Measurements from ENCODE around the gene SLIT3.

Gene SLIT3

GRCh38 chr5:169011009-169011408 is 289.9 kb downstream of the SLIT3 start:
- H3K27ac ChIP-seq (replicated peaks): no peak overlapping the region
- peaks cover 7% of the 10 kb centered on the region for H3K27me3 ChIP-seq (ENCODE audit: insufficient read depth, poor library complexity, severe bottlenecking)
- TF ChIP-seq SPI1 (IDR thresholded peaks at IDR 0.05; ENCODE audit: borderline replicate concordance, low read depth) (no peak), POLR2AphosphoS5 (IDR thresholded peaks at IDR 0.05; ENCODE audit: low read depth) (no peak), GABPA (IDR thresholded peaks at IDR 0.05; ENCODE audit: low read depth) (no peak), CTCF (IDR thresholded peaks at IDR 0.05; ENCODE audit: insufficient read depth, low read length) (no peak), REST (IDR thresholded peaks at IDR 0.05; ENCODE audit: insufficient replicate concordance, low read depth) (no peak)
- no peak for DNase-seq (ENCODE audit: low read depth in 1 of 2, low spot score in 1 of 2)
- H3K4me3 ChIP-seq (replicated peaks; ENCODE audit: insufficient read depth, low read length): no peak overlapping the region

GRCh38 chr5:169009123-169009522 is 291.8 kb downstream of the SLIT3 start:
- DNase-seq (ENCODE audit: low read depth in 1 of 2, low spot score in 1 of 2): no peak
- H3K27me3 ChIP-seq (ENCODE audit: insufficient read depth, poor library complexity, severe bottlenecking): peaks cover 9% of the 10 kb centered on the region
- H3K4me3 ChIP-seq (replicated peaks; ENCODE audit: insufficient read depth, low read length): no peak overlapping the region
- no peak overlapping the region for H3K27ac ChIP-seq (replicated peaks)
- no peak for TF ChIP-seq GABPA (IDR thresholded peaks at IDR 0.05; ENCODE audit: low read depth)
- no peak for TF ChIP-seq POLR2AphosphoS5 (IDR thresholded peaks at IDR 0.05; ENCODE audit: low read depth)
- TF ChIP-seq REST (IDR thresholded peaks at IDR 0.05; ENCODE audit: insufficient replicate concordance, low read depth): no peak
- no peak for TF ChIP-seq CTCF (IDR thresholded peaks at IDR 0.05; ENCODE audit: insufficient read depth, low read length)
- TF ChIP-seq SPI1 (IDR thresholded peaks at IDR 0.05; ENCODE audit: borderline replicate concordance, low read depth): no peak

DNA sequence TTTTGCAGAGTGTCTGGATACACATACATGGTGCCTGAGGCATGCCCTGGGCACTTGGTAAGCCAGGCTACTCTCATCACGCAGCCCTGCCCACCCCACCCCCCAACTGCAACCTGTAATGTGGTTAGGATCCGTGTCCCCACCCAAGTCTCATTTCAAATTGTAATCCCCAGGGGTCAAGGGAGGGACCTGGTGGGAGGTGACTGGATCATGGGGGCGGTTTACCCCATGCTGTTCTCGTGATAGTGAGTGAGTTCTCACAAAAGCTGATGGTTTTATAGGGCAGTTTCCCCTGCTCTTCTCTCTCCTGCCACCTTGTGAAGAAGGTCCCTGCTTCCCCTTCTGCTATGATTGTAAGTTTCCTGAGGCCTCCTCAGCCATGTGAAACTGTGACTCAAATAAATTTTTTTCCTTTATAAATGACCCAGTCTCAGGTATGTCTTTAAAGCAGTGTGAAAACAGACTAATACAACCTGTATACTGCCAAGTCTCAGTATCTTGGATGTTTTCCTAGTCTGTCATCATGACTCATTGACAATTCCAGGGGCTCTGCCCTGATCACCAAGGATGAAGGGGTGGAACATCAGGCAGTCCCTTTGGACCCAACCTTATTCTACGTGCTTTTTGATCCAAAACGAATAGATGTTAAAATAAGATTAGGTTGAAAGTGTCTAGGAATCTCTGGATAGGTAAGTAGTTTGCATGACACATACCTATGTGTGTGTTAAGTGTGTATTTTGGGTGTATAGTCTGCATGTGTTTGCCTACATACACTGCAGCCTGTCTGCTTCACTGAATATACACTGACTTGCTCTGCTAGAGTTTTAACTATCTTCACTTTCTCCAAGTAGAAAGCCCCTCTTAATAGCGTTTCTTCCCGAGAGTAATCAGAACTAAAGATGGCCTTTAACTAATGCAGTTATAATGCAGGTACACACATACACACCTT is 293.8 kb downstream of the SLIT3 start:
- Histone ChIP-seq H3K27me3 (ENCODE audit: insufficient read depth, poor library complexity, severe bottlenecking) (peaks cover 9% of the 10 kb centered on the region), H3K4me3 (replicated peaks; ENCODE audit: insufficient read depth, low read length) (no peak overlapping the region), H3K27ac (replicated peaks) (no peak overlapping the region)
- TF ChIP-seq REST (IDR thresholded peaks at IDR 0.05; ENCODE audit: insufficient replicate concordance, low read depth) (no peak), SPI1 (IDR thresholded peaks at IDR 0.05; ENCODE audit: borderline replicate concordance, low read depth) (no peak), GABPA (IDR thresholded peaks at IDR 0.05; ENCODE audit: low read depth) (no peak), CTCF (IDR thresholded peaks at IDR 0.05; ENCODE audit: insufficient read depth, low read length) (no peak), POLR2AphosphoS5 (IDR thresholded peaks at IDR 0.05; ENCODE audit: low read depth) (no peak)
- no peak for DNase-seq (ENCODE audit: low read depth in 1 of 2, low spot score in 1 of 2)
